CD4-positive, CD25-positive, alpha-beta regulatory T cell (primary cell): ENCODE data around the gene PRSS8. TPM values are rescaled to one million over a fixed set of nuclear protein-coding genes. Genes with fewer than 3 reads are reported as not detected.
"Not testable (repeated sequence)": the region's sequence is repeated elsewhere in the genome, so short reads cannot be mapped to it uniquely, and the experiment has no call there.

ENCODE experiments used
- ATAC-seq, 2 donors: fragments of 150-1000 bp; cut with Tn5 transposase; one replicate each; pipeline ENCODE4 v1.10.0; 2021; ENCODE audit warnings: low read depth in 2 of 2, moderate number of reproducible peaks in 2 of 2, moderate library complexity in 1 of 2
- DNase-seq, 3 donors: peaks; one replicate each; pipeline versions ENCODE4 v3.0.0 to v3.0.0-alpha.2; 2012 to 2022; ENCODE audit warnings: mixed read lengths in 1 of 3
- H3K27ac ChIP-seq: one replicate; pipeline ENCODE4 v1.7.0; 2013; ENCODE audit warnings: mild to moderate bottlenecking, low read length; ENCODE audit not compliant: insufficient read depth, poor library complexity, severe bottlenecking
- H3K27me3 ChIP-seq: one replicate; pipeline ENCODE4 v1.7.0; 2013; ENCODE audit warnings: low read length; ENCODE audit not compliant: control insufficient read depth, insufficient read depth
- H3K36me3 ChIP-seq: one replicate; pipeline ENCODE4 v1.7.0; 2013; ENCODE audit warnings: mild to moderate bottlenecking, low read length, moderate library complexity; ENCODE audit not compliant: control insufficient read depth, insufficient read depth
- H3K4me1 ChIP-seq: 2 replicates; pipeline ENCODE4 v1.7.0; 2013; ENCODE audit warnings: mild to moderate bottlenecking, low read length; ENCODE audit not compliant: insufficient read depth, control insufficient read depth, poor library complexity, severe bottlenecking
- H3K4me3 ChIP-seq: one replicate; pipeline ENCODE4 v1.7.0; 2013; ENCODE audit warnings: low read depth, mild to moderate bottlenecking, low read length, moderate library complexity
- H3K9me3 ChIP-seq, 2 experiments: 1 replicate in 1 of 2; 2 replicates in 1 of 2; pipeline ENCODE4 v1.7.0; 2013; ENCODE audit warnings: low read length in 2 of 2, mild to moderate bottlenecking in 1 of 2, moderate library complexity in 1 of 2; ENCODE audit not compliant: control insufficient read depth in 2 of 2
- H3K27ac Mint-ChIP-seq, 3 donors: one replicate each; pipeline ENCODE4 v1.8.0; 2020 to 2022; ENCODE audit warnings: mild to moderate bottlenecking in 3 of 3, mixed read lengths in 3 of 3, moderate library complexity in 2 of 3
- H3K27me3 Mint-ChIP-seq: one replicate; pipeline ENCODE4 v1.8.0; 2022; ENCODE audit warnings: mild to moderate bottlenecking, mixed read lengths
- H3K36me3 Mint-ChIP-seq: one replicate; pipeline ENCODE4 v1.8.0; 2020; ENCODE audit warnings: mixed read lengths
- H3K4me1 Mint-ChIP-seq, 4 donors: one replicate each; pipeline ENCODE4 v1.8.0; 2020 to 2022; ENCODE audit warnings: mixed read lengths in 4 of 4, mild to moderate bottlenecking in 1 of 4
- H3K4me3 Mint-ChIP-seq, 4 donors: one replicate each; pipeline ENCODE4 v1.8.0; 2020 to 2022; ENCODE audit warnings: mild to moderate bottlenecking in 4 of 4, mixed read lengths in 4 of 4, moderate library complexity in 3 of 4
- H3K9me3 Mint-ChIP-seq, 7 donors: one replicate each; pipeline ENCODE4 v1.8.0; 2020 to 2022; ENCODE audit warnings: mixed read lengths in 7 of 7, mild to moderate bottlenecking in 3 of 7, moderate library complexity in 2 of 7
- polyA plus RNA-seq, 4 donors: library from polyadenylated mRNA; unstranded; fragments of 300-500 nt; fragmentation: Illumina TruSeq; gene quantifications; one replicate each; pipeline ENCODE4 v1.2.3, GENCODE V29; 2021
- total RNA-seq: library from RNA; stranded (reverse); gene quantifications from one replicate; pipeline ENCODE4 v1.2.3, GENCODE V29; 2022

The PRSS8 gene
- total and polyA plus RNA-seq, 5 donors from 2014 or later = not detected

GRCh38 chr16:31143694-31144148, 8.2 kb upstream of the PRSS8 start:
- Mint-ChIP-seq H3K4me1 (peaks cover 4 to 20% (median 6%) of the 10 kb centered on the region in 4 donors), H3K36me3 (no peaks in the 10 kb centered on the region), H3K27me3 (peaks cover 10% of the 10 kb centered on the region), H3K9me3 (no peaks in the 10 kb centered on the region), H3K27ac (peak overlapping the region in 2 of 3 donors; percentile 47 to 82), H3K4me3 (peak overlapping the region; percentile 69 to 90 (median 76))
- no peaks in the 10 kb centered on the region for H3K9me3 ChIP-seq
- DNase-seq (no peak), ATAC-seq (no peak)
- no peaks in the 10 kb centered on the region for H3K36me3 ChIP-seq
- H3K27ac ChIP-seq = no peak overlapping the region
- peaks cover 19% of the 10 kb centered on the region for H3K4me1 ChIP-seq
- no peak overlapping the region for H3K4me3 ChIP-seq
- H3K27me3 ChIP-seq = no peaks in the 10 kb centered on the region

GRCh38 chr16:31143011-31143693, 7.6 kb upstream of the PRSS8 start:
- Mint-ChIP-seq H3K4me1 (peaks cover 4 to 20% (median 6%) of the 10 kb centered on the region in 4 donors), H3K27ac (peak overlapping the region in 2 of 3 donors; percentile 47 to 82), H3K9me3 (no peaks in the 10 kb centered on the region), H3K27me3 (peaks cover 10% of the 10 kb centered on the region), H3K4me3 (peak overlapping the region; percentile 69 to 90 (median 76)), H3K36me3 (no peaks in the 10 kb centered on the region)
- Histone ChIP-seq H3K27ac (peak overlapping the region; percentile 70), H3K9me3 (no peaks in the 10 kb centered on the region), H3K4me3 (no peak overlapping the region), H3K27me3 (no peaks in the 10 kb centered on the region), H3K4me1 (peaks cover 19% of the 10 kb centered on the region), H3K36me3 (no peaks in the 10 kb centered on the region)
- DNase-seq (no peak), ATAC-seq (no peak)

GRCh38 chr16:31142109-31143010, 6.8 kb upstream of the PRSS8 start:
- ATAC-seq = peak; percentile 87 to 90

GRCh38 chr16:31141489-31142108, 6.1 kb upstream of the PRSS8 start:
- Histone ChIP-seq H3K9me3 (no peaks in the 10 kb centered on the region), H3K27me3 (no peaks in the 10 kb centered on the region), H3K4me3 (peak overlapping the region; percentile 51), H3K4me1 (peaks cover 19% of the 10 kb centered on the region), H3K36me3 (no peaks in the 10 kb centered on the region), H3K27ac (peak overlapping the region; percentile 77)
- Mint-ChIP-seq H3K4me3 (peak overlapping the region; percentile 56 to 93 (median 82)), H3K27me3 (peaks cover 10% of the 10 kb centered on the region), H3K27ac (peak overlapping the region; percentile 83 to 90 (median 88)), H3K9me3 (no peaks in the 10 kb centered on the region), H3K4me1 (peaks cover 4 to 20% (median 7%) of the 10 kb centered on the region in 4 donors), H3K36me3 (no peaks in the 10 kb centered on the region)
- ATAC-seq (no peak), DNase-seq (no peak)

More at GRCh38 chr16:31142109-31143010, 6.8 kb upstream of the PRSS8 start:
- Mint-ChIP-seq H3K27ac (peak overlapping the region; percentile 83 to 90 (median 88)), H3K36me3 (no peaks in the 10 kb centered on the region), H3K4me3 (peak overlapping the region; percentile 56 to 93 (median 82)), H3K27me3 (peaks cover 10% of the 10 kb centered on the region), H3K4me1 (peaks cover 4 to 20% (median 7%) of the 10 kb centered on the region in 4 donors), H3K9me3 (no peaks in the 10 kb centered on the region)
- DNase-seq = peak; percentile 92 to 99 (median 95)
- H3K36me3 ChIP-seq = no peaks in the 10 kb centered on the region
- peak overlapping the region; percentile 77 for H3K27ac ChIP-seq
- H3K4me3 ChIP-seq = peak overlapping the region; percentile 51
- peaks cover 19% of the 10 kb centered on the region for H3K4me1 ChIP-seq
- H3K27me3 ChIP-seq = no peaks in the 10 kb centered on the region
- no peaks in the 10 kb centered on the region for H3K9me3 ChIP-seq

GRCh38 chr16:31141071-31141469, 5.5 kb upstream of the PRSS8 start:
- not testable (repeated sequence) for H3K27me3 ChIP-seq, H3K27me3 Mint-ChIP-seq, DNase-seq, H3K4me3 ChIP-seq, H3K9me3 Mint-ChIP-seq, ATAC-seq, H3K9me3 ChIP-seq, H3K36me3 ChIP-seq, H3K36me3 Mint-ChIP-seq, H3K27ac ChIP-seq
- peaks cover 19% of the 10 kb centered on the region for H3K4me1 ChIP-seq
- H3K27ac Mint-ChIP-seq = peak overlapping the region in 2 of 3 donors; percentile 31 to 83
- H3K4me3 Mint-ChIP-seq = peak overlapping the region in 1 of 4 donors; percentile 12
- peaks cover 4 to 18% (median 7%) of the 10 kb centered on the region in 4 donors for H3K4me1 Mint-ChIP-seq

- Mint-ChIP-seq H3K9me3 (no peaks in the 10 kb centered on the region), H3K4me1 (peaks cover 4 to 13% (median 7%) of the 10 kb centered on the region in 4 donors), H3K27me3 (peaks cover 3% of the 10 kb centered on the region), H3K4me3 (no peak overlapping the region), H3K36me3 (no peaks in the 10 kb centered on the region), H3K27ac (no peak overlapping the region)
- Histone ChIP-seq H3K4me3 (no peak overlapping the region), H3K4me1 (peaks cover 19% of the 10 kb centered on the region), H3K27ac (no peak overlapping the region), H3K36me3 (no peaks in the 10 kb centered on the region), H3K9me3 (no peaks in the 10 kb centered on the region), H3K27me3 (no peaks in the 10 kb centered on the region)
- DNase-seq (no peak), ATAC-seq (no peak)
Observed at GRCh38 chr16:31138621-31139578, 3.4 kb upstream of the PRSS8 start.
